ENCODE results near the gene HEXD. TPM values are rescaled to one million over a fixed set of nuclear protein-coding genes. Genes with fewer than 3 reads are reported as not detected.

HEXD gene
- total and polyA plus RNA-seq, 4 experiments from 2014 or later = 12.6 to 113 (median 60.2) TPM

DNA sequence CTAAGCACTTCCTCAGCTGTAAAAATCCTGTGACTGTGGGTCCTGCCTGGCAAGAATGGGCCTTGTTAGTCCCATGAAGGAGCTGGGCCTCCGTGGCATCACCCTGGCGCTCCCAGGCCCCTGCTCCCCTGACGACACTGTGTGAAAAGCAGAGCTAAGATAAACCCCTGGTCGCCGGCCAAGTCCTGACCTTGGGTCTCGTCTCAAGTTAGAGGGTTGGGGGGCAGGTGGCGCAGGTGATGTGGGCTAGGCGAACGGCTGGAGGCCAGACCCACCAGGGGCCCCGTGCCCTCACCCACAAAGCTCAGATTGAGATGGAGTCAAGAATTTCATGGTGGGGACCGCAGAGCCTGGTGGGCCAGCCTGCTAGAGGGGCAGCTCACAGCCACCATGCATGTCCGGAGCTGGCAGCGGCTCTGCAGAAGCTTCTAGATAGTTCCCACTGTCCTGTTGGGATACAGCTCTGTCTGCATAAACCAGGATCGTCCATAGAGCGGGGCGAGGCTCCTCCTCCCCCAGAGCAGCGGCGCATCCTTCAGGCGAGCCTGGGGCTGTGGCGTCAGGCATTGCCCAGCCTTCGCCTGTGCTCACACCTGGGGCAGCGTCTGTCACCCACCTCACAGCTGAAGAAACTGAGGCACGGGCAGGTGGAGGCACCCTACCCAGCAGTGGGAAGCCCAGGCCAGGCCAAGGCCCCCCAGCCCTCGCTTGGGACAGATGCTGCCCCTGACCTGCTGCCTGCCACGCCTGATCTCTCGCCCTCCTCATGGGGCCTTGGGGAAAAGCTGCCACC is 20.4 kb downstream of the HEXD start:
- no peaks in the 10 kb centered on the region for H3K27me3 ChIP-seq (ENCODE audit: insufficient read depth, low read length)
- peak overlapping the region in 1 of 7 donors; percentile 77 for H3K27ac Mint-ChIP-seq
- ChIA-PET POLR2A (ENCODE audit: partially characterized antibody) (interaction anchor here (1.1 to 1.5 kb wide), 2 partner anchors 11 to 19 kb away, joined by 4 to 8 read pairs; no protein-coding TSS in a partner anchor), CTCF (ENCODE audit: partially characterized antibody) (no interaction called here)
- no peak overlapping the region for H3K4me3 ChIP-seq (ENCODE audit: low read length in 2 of 2)
- DNase-seq = no peak
- H3K4me1 ChIP-seq (ENCODE audit: insufficient read depth, low read length) = peaks cover 9% of the 10 kb centered on the region
- H3K36me3 ChIP-seq (ENCODE audit: insufficient read depth, low read length) = peaks cover 21% of the 10 kb centered on the region
- H3K27me3 Mint-ChIP-seq = no peaks in the 10 kb centered on the region
- H3K9me3 Mint-ChIP-seq = no peaks in the 10 kb centered on the region
- no peak overlapping the region for H3K27ac ChIP-seq (ENCODE audit: low read depth, low read length)
- H3K4me3 Mint-ChIP-seq = no peak overlapping the region
- no peaks in the 10 kb centered on the region for H3K9me3 ChIP-seq (ENCODE audit: control insufficient read depth in 1 of 2, low read length in 2 of 2)
- H3K36me3 Mint-ChIP-seq = peaks cover 0 to 15% of the 10 kb centered on the region in 2 donors
- peaks cover 0 to 21% (median 4%) of the 10 kb centered on the region in 4 donors for H3K4me1 Mint-ChIP-seq
- intact Hi-C loops (cut with micrococcal nuclease) = no loop called here

DNA sequence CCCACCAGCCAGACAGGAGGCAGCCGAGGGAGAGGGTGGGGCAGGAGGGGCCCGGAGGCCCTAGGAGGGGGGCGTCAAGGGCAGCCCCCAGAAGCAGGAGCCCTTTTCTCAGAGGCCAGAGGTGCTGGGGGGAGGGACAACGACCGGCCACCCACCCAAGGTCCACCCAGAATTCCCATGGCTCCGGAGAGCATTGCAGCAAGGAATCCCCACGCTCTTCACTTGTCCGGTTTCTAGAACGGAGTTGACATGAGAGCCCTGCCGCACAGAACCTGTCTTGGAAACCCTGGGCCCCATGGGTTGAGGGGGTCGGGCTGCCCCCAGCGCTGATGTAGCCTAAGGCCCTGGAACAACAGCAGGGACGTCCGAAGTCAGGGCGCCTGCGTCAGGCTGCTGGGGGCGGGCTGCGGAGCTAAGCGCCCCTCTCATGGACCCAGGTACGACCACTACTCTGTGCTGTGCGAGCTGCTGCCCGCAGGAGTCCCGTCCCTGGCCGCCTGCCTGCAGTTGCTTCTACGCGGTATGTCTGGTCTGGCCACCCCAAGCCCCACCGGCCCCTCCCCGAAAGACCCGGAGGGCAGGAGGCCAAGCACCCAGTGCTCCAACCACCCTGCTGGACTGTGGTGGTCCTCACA is 21.2 kb downstream of the HEXD start:
- no peak for DNase-seq
- Histone ChIP-seq H3K4me3 (ENCODE audit: low read length in 2 of 2) (no peak overlapping the region), H3K4me1 (ENCODE audit: insufficient read depth, low read length) (peaks cover 3% of the 10 kb centered on the region), H3K27ac (ENCODE audit: low read depth, low read length) (no peak overlapping the region), H3K9me3 (ENCODE audit: control insufficient read depth in 1 of 2, low read length in 2 of 2) (no peaks in the 10 kb centered on the region), H3K27me3 (ENCODE audit: insufficient read depth, low read length) (no peaks in the 10 kb centered on the region), H3K36me3 (ENCODE audit: insufficient read depth, low read length) (peaks cover 26% of the 10 kb centered on the region)
- intact Hi-C loops (cut with micrococcal nuclease) = no loop called here
- peaks cover 0 to 14% (median under 1%) of the 10 kb centered on the region in 4 donors for H3K4me1 Mint-ChIP-seq
- H3K4me3 Mint-ChIP-seq = no peak overlapping the region
- H3K9me3 Mint-ChIP-seq = no peaks in the 10 kb centered on the region
- ChIA-PET CTCF (ENCODE audit: partially characterized antibody) (no interaction called here), POLR2A (ENCODE audit: partially characterized antibody) (interaction anchor here (1.1 to 1.5 kb wide), 2 partner anchors 10 to 20 kb away, joined by 4 to 8 read pairs; no protein-coding TSS in a partner anchor)
- H3K27me3 Mint-ChIP-seq = no peaks in the 10 kb centered on the region
- H3K27ac Mint-ChIP-seq = no peak overlapping the region
- H3K36me3 Mint-ChIP-seq = peaks cover 0 to 15% of the 10 kb centered on the region in 2 donors

GRCh38 chr17:82439829-82440365 is 21.8 kb downstream of the HEXD start:
- Histone ChIP-seq H3K4me3 (ENCODE audit: low read length in 2 of 2) (no peak overlapping the region), H3K36me3 (ENCODE audit: insufficient read depth, low read length) (peaks cover 30% of the 10 kb centered on the region), H3K27me3 (ENCODE audit: insufficient read depth, low read length) (no peaks in the 10 kb centered on the region), H3K9me3 (ENCODE audit: control insufficient read depth in 1 of 2, low read length in 2 of 2) (no peaks in the 10 kb centered on the region), H3K27ac (ENCODE audit: low read depth, low read length) (no peak overlapping the region), H3K4me1 (ENCODE audit: insufficient read depth, low read length) (no peaks in the 10 kb centered on the region)
- intact Hi-C loops (cut with micrococcal nuclease) = no loop called here
- no peaks in the 10 kb centered on the region for H3K9me3 Mint-ChIP-seq
- no peak overlapping the region for H3K4me3 Mint-ChIP-seq
- H3K27ac Mint-ChIP-seq = peak overlapping the region in 1 of 7 donors; percentile 29
- DNase-seq = no peak
- H3K4me1 Mint-ChIP-seq = peaks cover 0 to 11% (median under 1%) of the 10 kb centered on the region in 4 donors
- POLR2A ChIA-PET (ENCODE audit: partially characterized antibody) = no interaction called here
- no peaks in the 10 kb centered on the region for H3K27me3 Mint-ChIP-seq
- H3K36me3 Mint-ChIP-seq = peaks cover 0 to 15% of the 10 kb centered on the region in 2 donors
- CTCF ChIA-PET (ENCODE audit: partially characterized antibody) = no interaction called here

DNA sequence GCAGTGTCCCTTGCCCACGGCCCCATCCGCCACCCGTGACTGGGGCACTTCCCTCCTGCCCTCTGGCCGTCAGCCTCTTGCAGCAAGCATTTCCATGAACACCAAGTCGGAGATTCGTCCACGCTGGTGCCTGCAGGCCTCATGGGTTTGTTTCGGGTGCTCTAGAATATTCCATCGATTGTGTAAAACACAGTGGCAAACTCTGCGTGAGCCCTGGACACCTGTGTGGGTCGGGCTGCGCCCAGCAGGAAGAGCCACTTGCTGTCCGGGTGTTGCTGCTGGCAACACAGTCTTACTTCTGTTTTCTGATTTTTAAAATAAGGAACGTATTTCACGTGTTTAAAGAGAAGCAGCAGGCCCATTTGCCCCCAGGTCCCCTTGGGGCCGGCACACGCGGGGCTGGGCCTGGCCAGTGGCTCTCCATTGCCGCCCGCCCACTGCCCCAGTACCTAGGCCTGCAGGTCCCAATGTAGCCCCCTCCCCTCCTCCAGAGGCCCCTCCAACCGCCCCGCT is 22.4 kb downstream of the HEXD start:
- Mint-ChIP-seq H3K4me3 (no peak overlapping the region), H3K27me3 (no peaks in the 10 kb centered on the region), H3K27ac (peak overlapping the region in 2 of 7 donors; percentile 31 to 57), H3K4me1 (peaks cover 0 to 8% (median under 1%) of the 10 kb centered on the region in 4 donors), H3K9me3 (no peaks in the 10 kb centered on the region), H3K36me3 (peaks cover 0 to 15% of the 10 kb centered on the region in 2 donors)
- no peak for DNase-seq
- ChIA-PET CTCF (ENCODE audit: partially characterized antibody) (no interaction called here), POLR2A (ENCODE audit: partially characterized antibody) (no interaction called here)
- H3K4me1 ChIP-seq (ENCODE audit: insufficient read depth, low read length) = peaks cover 3% of the 10 kb centered on the region
- no peak overlapping the region for H3K4me3 ChIP-seq (ENCODE audit: low read length in 2 of 2)
- intact Hi-C loops (cut with micrococcal nuclease) = no loop called here
- H3K27me3 ChIP-seq (ENCODE audit: insufficient read depth, low read length) = no peaks in the 10 kb centered on the region
- no peaks in the 10 kb centered on the region for H3K9me3 ChIP-seq (ENCODE audit: control insufficient read depth in 1 of 2, low read length in 2 of 2)
- peaks cover 31% of the 10 kb centered on the region for H3K36me3 ChIP-seq (ENCODE audit: insufficient read depth, low read length)
- no peak overlapping the region for H3K27ac ChIP-seq (ENCODE audit: low read depth, low read length)

GRCh38 chr17:82440991-82441627 is 23.0 kb downstream of the HEXD start:
- Mint-ChIP-seq H3K36me3 (peaks cover 0 to 15% of the 10 kb centered on the region in 2 donors), H3K4me3 (no peak overlapping the region), H3K27me3 (no peaks in the 10 kb centered on the region), H3K27ac (no peak overlapping the region), H3K9me3 (no peaks in the 10 kb centered on the region), H3K4me1 (peaks cover 0 to 13% (median 1%) of the 10 kb centered on the region in 4 donors)
- POLR2A ChIA-PET (ENCODE audit: partially characterized antibody) = interaction anchor here (1.4 kb wide), 1 partner anchor 17 kb away, joined by 3 read pairs; the partner anchor contains the start of gene NARF
- H3K9me3 ChIP-seq (ENCODE audit: control insufficient read depth in 1 of 2, low read length in 2 of 2) = no peaks in the 10 kb centered on the region
- H3K27ac ChIP-seq (ENCODE audit: low read depth, low read length) = no peak overlapping the region
- DNase-seq = no peak
- H3K36me3 ChIP-seq (ENCODE audit: insufficient read depth, low read length) = peaks cover 34% of the 10 kb centered on the region
- no peak overlapping the region for H3K4me3 ChIP-seq (ENCODE audit: low read length in 2 of 2)
- CTCF ChIA-PET (ENCODE audit: partially characterized antibody) = no interaction called here
- intact Hi-C loops (cut with micrococcal nuclease) = no loop called here
- peaks cover 8% of the 10 kb centered on the region for H3K4me1 ChIP-seq (ENCODE audit: insufficient read depth, low read length)
- H3K27me3 ChIP-seq (ENCODE audit: insufficient read depth, low read length) = no peaks in the 10 kb centered on the region

DNA sequence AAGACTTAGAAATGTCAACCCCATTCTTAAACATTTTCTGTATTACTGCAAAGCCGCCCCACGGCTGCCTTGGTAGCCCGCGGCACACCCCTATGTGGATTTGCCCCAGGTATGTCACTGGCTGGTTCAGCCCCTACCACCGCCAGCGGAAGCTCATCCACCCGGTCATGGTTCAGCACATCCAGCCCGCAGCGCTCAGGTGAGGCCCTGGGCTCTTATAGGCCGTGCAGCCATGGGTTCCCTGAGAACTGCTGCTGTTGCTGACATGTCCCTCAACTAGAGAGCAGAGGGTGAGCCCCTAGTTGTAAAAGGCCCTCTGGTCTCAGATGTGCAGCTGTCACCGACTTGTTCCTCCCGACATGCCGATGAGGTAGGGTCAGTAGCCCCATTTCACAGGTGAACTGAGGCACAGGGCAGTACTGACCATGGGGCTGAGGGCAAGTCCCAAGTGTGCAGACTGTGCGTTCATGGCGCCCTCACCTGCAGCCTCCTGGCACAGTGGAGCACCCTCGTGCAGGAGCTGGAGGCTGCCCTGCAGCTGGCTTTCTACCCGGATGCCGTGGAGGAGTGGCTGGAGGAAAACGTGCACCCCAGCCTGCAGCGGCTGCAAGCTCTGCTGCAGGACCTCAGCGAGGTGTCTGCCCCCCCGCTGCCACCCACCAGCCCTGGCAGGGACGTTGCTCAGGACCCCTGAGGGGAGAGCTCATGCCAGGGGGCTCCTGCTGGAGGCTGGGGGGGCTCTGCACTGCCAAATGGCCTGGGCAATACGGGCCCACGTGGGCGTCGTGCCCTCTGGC is 23.7 kb downstream of the HEXD start:
- POLR2A ChIA-PET (ENCODE audit: partially characterized antibody) = interaction anchor here (1.1 to 1.4 kb wide), 2 partner anchors 16 to 23 kb away, joined by 3 read pairs; partner anchors contain the start of gene NARF
- no peaks in the 10 kb centered on the region for H3K27me3 Mint-ChIP-seq
- no peaks in the 10 kb centered on the region for H3K9me3 Mint-ChIP-seq
- DNase-seq = peak in 1 of 5 donors; percentile 2
- intact Hi-C loops (cut with micrococcal nuclease) = no loop called here
- H3K4me3 Mint-ChIP-seq = no peak overlapping the region
- CTCF ChIA-PET (ENCODE audit: partially characterized antibody) = interaction anchor here (1.4 kb wide), 1 partner anchor 20 kb away, joined by 5 read pairs; no protein-coding TSS in a partner anchor
- H3K4me1 ChIP-seq (ENCODE audit: insufficient read depth, low read length) = peaks cover 15% of the 10 kb centered on the region
- no peaks in the 10 kb centered on the region for H3K27me3 ChIP-seq (ENCODE audit: insufficient read depth, low read length)
- H3K36me3 Mint-ChIP-seq = peaks cover 0 to 15% of the 10 kb centered on the region in 2 donors
- no peak overlapping the region for H3K27ac ChIP-seq (ENCODE audit: low read depth, low read length)
- peaks cover 33% of the 10 kb centered on the region for H3K36me3 ChIP-seq (ENCODE audit: insufficient read depth, low read length)
- no peaks in the 10 kb centered on the region for H3K9me3 ChIP-seq (ENCODE audit: control insufficient read depth in 1 of 2, low read length in 2 of 2)
- H3K4me3 ChIP-seq (ENCODE audit: low read length in 2 of 2) = no peak overlapping the region
- no peak overlapping the region for H3K27ac Mint-ChIP-seq
- peaks cover 0 to 21% (median 2%) of the 10 kb centered on the region in 4 donors for H3K4me1 Mint-ChIP-seq

All from CD4-positive, alpha-beta memory T cell (primary cell).